Fibroblast of villous mesenchyme (primary cell): ENCODE results near the gene TMTC2. TPM values are rescaled to one million over a fixed set of nuclear protein-coding genes. Genes with fewer than 3 reads are reported as not detected.
A peak's percentile ranks its signal among the peaks of the same experiment; 100 is the strongest.

Experiments used
- DNase-seq: peaks from one replicate; pipeline ENCODE4 v3.0.0-alpha.2; 2010; ENCODE audit warnings: low read depth
- H3K4me3 ChIP-seq: 2 replicates; pipeline ENCODE4 v1.5.1; 2011; ENCODE audit warnings: low read depth, mild to moderate bottlenecking, low read length
- CTCF ChIP-seq: IDR thresholded peaks from 2 replicates; pipeline ENCODE4 v1.5.1; 2012; ENCODE audit warnings: low read depth, mild to moderate bottlenecking, low read length; ENCODE audit not compliant: insufficient read depth
- total RNA-seq: library from RNA; depleted of rRNA; stranded (reverse); fragments of >200 nt; gene quantifications from 2 replicates; pipeline ENCODE4 v1.2.3, GENCODE V29; 2012

Gene TMTC2
- total RNA-seq, 1 donor: 5.2 TPM

GRCh38 chr12:82923935-82924334, 237.2 kb downstream of the TMTC2 start:
- no peak for TF ChIP-seq CTCF
- DNase-seq: no peak

GRCh38 chr12:82926630-82927029, 239.9 kb downstream of the TMTC2 start:
- no peak for TF ChIP-seq CTCF
- H3K4me3 ChIP-seq: no peak overlapping the region
- no peak for DNase-seq

More at GRCh38 chr12:82923935-82924334, 237.2 kb downstream of the TMTC2 start:
- no peak overlapping the region for H3K4me3 ChIP-seq

GRCh38 chr12:82930301-82930700, 243.6 kb downstream of the TMTC2 start:
- TF ChIP-seq CTCF: no peak
- no peak for DNase-seq
- H3K4me3 ChIP-seq: no peak overlapping the region

- no peak for TF ChIP-seq CTCF
- no peak overlapping the region for H3K4me3 ChIP-seq
- no peak for DNase-seq
Measured at GRCh38 chr12:82931349-82932116, 244.8 kb downstream of the TMTC2 start.

GRCh38 chr12:82937151-82937550, 250.4 kb downstream of the TMTC2 start:
- TF ChIP-seq CTCF: no peak
- no peak overlapping the region for H3K4me3 ChIP-seq
- peak; percentile 1 for DNase-seq

- TF ChIP-seq CTCF: no peak
- DNase-seq: no peak
- no peak overlapping the region for H3K4me3 ChIP-seq
Measured at GRCh38 chr12:82942521-82942920, 255.8 kb downstream of the TMTC2 start.

GRCh38 chr12:82942991-82943401, 256.3 kb downstream of the TMTC2 start:
- no peak overlapping the region for H3K4me3 ChIP-seq
- TF ChIP-seq CTCF: no peak
- no peak for DNase-seq
